ENCODE measurements around the gene DHCR24. TPM values are rescaled to one million over a fixed set of nuclear protein-coding genes. Genes with fewer than 3 reads are reported as not detected.

The DHCR24 gene
- total RNA-seq, 1 experiment from 2014 or later, result 369 TPM

GRCh38 chr1:54870869-54871268 is 16.1 kb downstream of the DHCR24 start:
- Histone ChIP-seq H3F3A (ENCODE audit: insufficient read depth, low read depth) (peaks cover 43% of the 10 kb centered on the region), H3K27me3 (ENCODE audit: insufficient read depth, low read depth) (no peaks in the 10 kb centered on the region), H2AFZ (no peak overlapping the region), H3K79me2 (ENCODE audit: low read depth) (peaks cover 43% of the 10 kb centered on the region), H3K4me1 (replicated peaks; ENCODE audit: insufficient read depth) (peaks cover 18% of the 10 kb centered on the region), H3K27ac (no peak overlapping the region), H3K9me2 (ENCODE audit: insufficient read depth) (no peaks in the 10 kb centered on the region), H3K4me3 (no peak overlapping the region), H3K36me3 (ENCODE audit: low read depth) (peaks cover 67% of the 10 kb centered on the region), H3K9me3 (ENCODE audit: insufficient read depth, low read depth) (no peaks in the 10 kb centered on the region), H3K4me2 (no peak overlapping the region), H4K20me1 (ENCODE audit: insufficient read depth) (0 out of 2 replicates have a peak, but pooled peaks cover 5% of the 10 kb centered on the region)
- TF ChIP-seq CTCF (conservative IDR thresholded peaks at IDR 0.05) (no peak), EZH2 (IDR thresholded peaks at IDR 0.05; ENCODE audit: low read depth) (no peak)
- CTCF ChIA-PET, result no interaction called here
- POLR2A ChIA-PET (ENCODE audit: unreplicated experiment), result no interaction called here
- no peak for DNase-seq
- intact Hi-C loops (cut with micrococcal nuclease; ENCODE audit: unreplicated experiment), result no loop called here
- BruUV-seq (replicated peaks), result no TSS peak

GRCh38 chr1:54869173-54869851 is 17.7 kb downstream of the DHCR24 start:
- Histone ChIP-seq H3K4me3 (no peak overlapping the region), H3K79me2 (ENCODE audit: low read depth) (peaks cover 38% of the 10 kb centered on the region), H3K36me3 (ENCODE audit: low read depth) (peaks cover 61% of the 10 kb centered on the region), H4K20me1 (ENCODE audit: insufficient read depth) (0 out of 2 replicates have a peak, but pooled peaks cover 5% of the 10 kb centered on the region), H3K9me3 (ENCODE audit: insufficient read depth, low read depth) (no peaks in the 10 kb centered on the region), H3K27me3 (ENCODE audit: insufficient read depth, low read depth) (no peaks in the 10 kb centered on the region), H3F3A (ENCODE audit: insufficient read depth, low read depth) (peaks cover 56% of the 10 kb centered on the region), H3K9me2 (ENCODE audit: insufficient read depth) (no peaks in the 10 kb centered on the region), H3K4me2 (no peak overlapping the region), H2AFZ (no peak overlapping the region), H3K4me1 (replicated peaks; ENCODE audit: insufficient read depth) (peaks cover 30% of the 10 kb centered on the region), H3K27ac (no peak overlapping the region)
- DNase-seq, result no peak
- intact Hi-C loops (cut with micrococcal nuclease; ENCODE audit: unreplicated experiment), result no loop called here
- no TSS peak for BruUV-seq (replicated peaks)
- CTCF ChIA-PET, result no interaction called here
- POLR2A ChIA-PET (ENCODE audit: unreplicated experiment), result no interaction called here
- no peak for TF ChIP-seq EZH2 (IDR thresholded peaks at IDR 0.05; ENCODE audit: low read depth)
- no peak for TF ChIP-seq CTCF (conservative IDR thresholded peaks at IDR 0.05)

- no peak overlapping the region for H3K4me3 ChIP-seq
- intact Hi-C loops (cut with micrococcal nuclease; ENCODE audit: unreplicated experiment), result no loop called here
- H3F3A ChIP-seq (ENCODE audit: insufficient read depth, low read depth), result peaks cover 69% of the 10 kb centered on the region
- H3K4me1 ChIP-seq (replicated peaks; ENCODE audit: insufficient read depth), result peaks cover 45% of the 10 kb centered on the region
- no peak for DNase-seq
- H3K79me2 ChIP-seq (ENCODE audit: low read depth), result peaks cover 42% of the 10 kb centered on the region
- no peak overlapping the region for H3K4me2 ChIP-seq
- H3K27ac ChIP-seq, result peak overlapping the region; percentile 27; the same call in 1 of the 2 replicates
- POLR2A ChIA-PET (ENCODE audit: unreplicated experiment), result no interaction called here
- H3K9me3 ChIP-seq (ENCODE audit: insufficient read depth, low read depth), result no peaks in the 10 kb centered on the region
- peaks cover 61% of the 10 kb centered on the region for H3K36me3 ChIP-seq (ENCODE audit: low read depth)
- no peaks in the 10 kb centered on the region for H3K9me2 ChIP-seq (ENCODE audit: insufficient read depth)
- CTCF ChIA-PET, result no interaction called here
- H2AFZ ChIP-seq, result no peak overlapping the region
- no peak for TF ChIP-seq EZH2 (IDR thresholded peaks at IDR 0.05; ENCODE audit: low read depth)
- no peak for TF ChIP-seq CTCF (conservative IDR thresholded peaks at IDR 0.05)
- no TSS peak for BruUV-seq (replicated peaks)
- 0 out of 2 replicates have a peak, but pooled peaks cover 5% of the 10 kb centered on the region for H4K20me1 ChIP-seq (ENCODE audit: insufficient read depth)
- no peaks in the 10 kb centered on the region for H3K27me3 ChIP-seq (ENCODE audit: insufficient read depth, low read depth)
Observed at GRCh38 chr1:54867717-54868057, 19.3 kb downstream of the DHCR24 start.

Measured in PC-9 (cell line).